Prostate gland (tissue), 2 donors: ENCODE measurements around the gene MYLK. TPM values are rescaled to one million over a fixed set of nuclear protein-coding genes. Genes with fewer than 3 reads are reported as not detected.
"Not testable (repeated sequence)": the region's sequence is repeated elsewhere in the genome, so short reads cannot be mapped to it uniquely, and the experiment has no call there.

Source experiments
- DNase-seq: peaks from one replicate; pipeline ENCODE4 v3.0.0-alpha.2; 2019; ENCODE audit warnings: low spot score
- H3K27ac ChIP-seq, 2 donors: fragments of 200-600 bp; sonication (generic); 2 replicates each; pipeline ENCODE4 v1.5.1; 2017 to 2019
- H3K27me3 ChIP-seq: fragments of 200-600 bp; sonication (generic); replicated peaks from 2 replicates; pipeline ENCODE4 v1.5.1; 2019; ENCODE audit not compliant: insufficient read depth
- H3K36me3 ChIP-seq, 2 donors: fragments of 200-600 bp; sonication (generic); 1 replicate in 1 of 2; 2 replicates in 1 of 2; pipeline versions ENCODE4 v1.5.1 to v1.8.1; 2017 to 2019
- H3K4me1 ChIP-seq: fragments of 200-600 bp; sonication (generic); replicated peaks from 2 replicates; pipeline ENCODE4 v1.5.1; 2019
- H3K4me3 ChIP-seq, 2 donors: fragments of 200-600 bp; sonication (generic); 2 replicates each; pipeline ENCODE4 v1.5.1; 2017 to 2019
- H3K9me3 ChIP-seq: fragments of 200-600 bp; sonication (generic); 2 replicates; pipeline ENCODE4 v1.5.1; 2017
- CTCF ChIP-seq, 4 experiments: fragments of 200-600 bp in 2 of 4; fragments of 450-650 bp in 2 of 4; sonication (generic) in 2 of 4; IDR thresholded peaks; 1 replicate in 3 of 4; 2 replicates in 1 of 4; pipeline ENCODE4 v1.5.1; 2016 to 2019; ENCODE audit warnings: antibody characterized with exemption in 4 of 4, mild to moderate bottlenecking in 2 of 4, moderate library complexity in 2 of 4
- POLR2A ChIP-seq: fragments of 450-650 bp; IDR thresholded peaks from one replicate; pipeline ENCODE4 v1.6.1; 2016; ENCODE audit warnings: antibody characterized with exemption, mild to moderate bottlenecking
- POLR2AphosphoS5 ChIP-seq: sonication (generic); formaldehyde crosslinking; IDR thresholded peaks from one replicate; pipeline ENCODE4 v1.6.1; 2017; ENCODE audit warnings: antibody characterized with exemption
- WGBS: methylation state at CpG from one replicate; pipeline ENCODE4 v1.1.5; 2018; 5-methylcytosine and 5-hydroxymethylcytosine counted together
- intact Hi-C: fragments of 100-400 bp; cut with DNase I; formaldehyde crosslinking; loops from one replicate; pipeline ENCODE4 v1.14.2; 2022
- total RNA-seq, 2 donors: library from RNA; depleted of rRNA; stranded (reverse); fragments of >200 nt; gene quantifications; one replicate each; pipeline ENCODE4 v1.1.0, GENCODE V29; 2016

MYLK gene
- total RNA-seq, 2 donors from 2014 or later = 345 to 600 TPM

GRCh38 chr3:123602325-123602724 is 281.8 kb downstream of the MYLK start:
- no peak for TF ChIP-seq CTCF (IDR thresholded peaks at IDR 0.05)
- TF ChIP-seq POLR2AphosphoS5 = peak; percentile 70
- intact Hi-C loops = no loop called here
- DNase-seq = peak; percentile 41
- H3K27ac ChIP-seq = peak overlapping the region in 1 of 2 donors; percentile 43
- H3K4me1 ChIP-seq = peaks cover 6% of the 10 kb centered on the region
- H3K36me3 ChIP-seq = no peaks in the 10 kb centered on the region
- no peak overlapping the region for H3K4me3 ChIP-seq
- no peaks in the 10 kb centered on the region for H3K27me3 ChIP-seq
- no peaks in the 10 kb centered on the region for H3K9me3 ChIP-seq
- 27% methylated on average over 1 of the region's 1 CpG for WGBS

- DNase-seq, H3K27me3 ChIP-seq, H3K27ac ChIP-seq, intact Hi-C loops, H3K4me3 ChIP-seq, H3K9me3 ChIP-seq, H3K36me3 ChIP-seq: not testable (repeated sequence)
- H3K4me1 ChIP-seq = peaks cover 10% of the 10 kb centered on the region
Measured at GRCh38 chr3:123600863-123601262, 283.3 kb downstream of the MYLK start.

GRCh38 chr3:123597561-123597960 is 286.6 kb downstream of the MYLK start:
- peak; percentile 45 for DNase-seq
- 39% methylated on average over 4 of the region's 4 CpGs for WGBS
- no peaks in the 10 kb centered on the region for H3K36me3 ChIP-seq
- H3K27me3 ChIP-seq = no peaks in the 10 kb centered on the region
- H3K4me1 ChIP-seq = peaks cover 9% of the 10 kb centered on the region
- intact Hi-C loops = no loop called here
- TF ChIP-seq CTCF (IDR thresholded peaks at IDR 0.05) = no peak
- TF ChIP-seq POLR2AphosphoS5 = peak; percentile 85
- no peak overlapping the region for H3K27ac ChIP-seq
- H3K9me3 ChIP-seq = no peaks in the 10 kb centered on the region
- no peak overlapping the region for H3K4me3 ChIP-seq

DNA sequence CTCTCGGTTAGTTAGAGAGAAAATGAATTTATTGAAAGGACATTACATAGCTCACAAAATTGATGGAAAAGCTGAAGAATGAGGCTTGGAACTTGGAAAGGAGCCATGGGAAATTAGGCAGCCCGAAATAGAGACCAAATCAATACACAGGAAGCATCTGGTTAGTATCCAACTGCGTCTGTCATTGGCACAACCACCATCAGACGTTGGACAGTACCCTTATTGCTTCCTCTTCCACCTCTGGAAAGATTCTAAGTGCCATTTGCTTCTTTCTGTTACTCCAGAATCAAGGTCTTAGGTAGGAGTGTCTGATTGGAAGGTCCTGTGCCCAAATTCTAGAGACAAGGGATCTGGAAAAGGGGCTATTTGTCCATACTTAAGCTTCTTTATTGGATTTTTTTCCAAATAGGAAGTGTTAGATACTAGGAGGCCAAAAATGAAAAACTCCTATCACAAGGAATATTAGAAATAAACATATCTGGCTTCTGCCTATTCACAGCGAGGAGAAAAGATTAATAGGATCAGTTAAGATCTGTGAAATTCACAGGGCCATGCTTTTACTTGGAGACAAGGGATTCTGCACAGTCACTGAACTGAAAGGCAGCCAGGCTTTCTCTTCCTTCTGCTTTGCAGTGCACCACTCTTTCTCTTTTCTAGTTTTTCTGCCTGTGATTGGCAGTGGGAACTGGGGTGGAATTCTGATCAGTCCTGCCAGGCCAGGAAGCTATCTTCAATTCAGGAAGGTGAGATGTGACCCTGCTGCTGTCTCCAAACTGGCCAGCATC is 288.5 kb downstream of the MYLK start:
- H3K36me3 ChIP-seq = no peaks in the 10 kb centered on the region
- H3K27ac ChIP-seq = no peak overlapping the region
- intact Hi-C loops = no loop called here
- no peak for DNase-seq
- TF ChIP-seq POLR2AphosphoS5 = no peak
- no peak for TF ChIP-seq POLR2A
- TF ChIP-seq CTCF (IDR thresholded peaks at IDR 0.05) = no peak
- no peaks in the 10 kb centered on the region for H3K9me3 ChIP-seq
- peaks cover 5% of the 10 kb centered on the region for H3K4me1 ChIP-seq
- H3K4me3 ChIP-seq = no peak overlapping the region
- WGBS = 78% methylated on average over 5 of the region's 5 CpGs
- H3K27me3 ChIP-seq = no peaks in the 10 kb centered on the region

DNA sequence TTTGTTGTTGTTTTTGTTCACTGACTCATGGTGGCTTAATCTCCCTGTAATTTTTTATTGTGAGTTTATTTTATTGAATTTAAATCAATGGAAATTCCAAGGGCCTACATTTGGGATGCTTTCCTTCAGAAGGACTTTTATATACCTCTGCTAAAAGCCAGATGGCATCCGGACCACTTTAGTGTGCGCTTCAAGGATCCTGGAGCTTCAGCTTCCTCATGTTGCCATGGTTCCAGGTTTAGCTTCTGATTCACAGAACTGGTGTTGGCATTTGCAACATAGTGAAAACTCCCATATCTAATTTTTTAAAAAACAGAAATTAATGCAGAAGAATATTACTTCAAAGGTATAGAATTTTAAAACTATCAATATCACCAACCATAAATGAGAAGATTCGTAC is 290.8 kb downstream of the MYLK start:
- peaks cover 5% of the 10 kb centered on the region for H3K4me1 ChIP-seq
- no peak overlapping the region for H3K27ac ChIP-seq
- no peaks in the 10 kb centered on the region for H3K36me3 ChIP-seq
- DNase-seq = no peak
- no peaks in the 10 kb centered on the region for H3K9me3 ChIP-seq
- intact Hi-C loops = no loop called here
- H3K4me3 ChIP-seq = no peak overlapping the region
- TF ChIP-seq CTCF (IDR thresholded peaks at IDR 0.05) (no peak), POLR2AphosphoS5 (no peak), POLR2A (no peak)
- no peaks in the 10 kb centered on the region for H3K27me3 ChIP-seq
- 96% methylated on average over 3 of the region's 3 CpGs for WGBS
